ENCODE results near the gene CLEC4G.

The CLEC4G gene

DNA sequence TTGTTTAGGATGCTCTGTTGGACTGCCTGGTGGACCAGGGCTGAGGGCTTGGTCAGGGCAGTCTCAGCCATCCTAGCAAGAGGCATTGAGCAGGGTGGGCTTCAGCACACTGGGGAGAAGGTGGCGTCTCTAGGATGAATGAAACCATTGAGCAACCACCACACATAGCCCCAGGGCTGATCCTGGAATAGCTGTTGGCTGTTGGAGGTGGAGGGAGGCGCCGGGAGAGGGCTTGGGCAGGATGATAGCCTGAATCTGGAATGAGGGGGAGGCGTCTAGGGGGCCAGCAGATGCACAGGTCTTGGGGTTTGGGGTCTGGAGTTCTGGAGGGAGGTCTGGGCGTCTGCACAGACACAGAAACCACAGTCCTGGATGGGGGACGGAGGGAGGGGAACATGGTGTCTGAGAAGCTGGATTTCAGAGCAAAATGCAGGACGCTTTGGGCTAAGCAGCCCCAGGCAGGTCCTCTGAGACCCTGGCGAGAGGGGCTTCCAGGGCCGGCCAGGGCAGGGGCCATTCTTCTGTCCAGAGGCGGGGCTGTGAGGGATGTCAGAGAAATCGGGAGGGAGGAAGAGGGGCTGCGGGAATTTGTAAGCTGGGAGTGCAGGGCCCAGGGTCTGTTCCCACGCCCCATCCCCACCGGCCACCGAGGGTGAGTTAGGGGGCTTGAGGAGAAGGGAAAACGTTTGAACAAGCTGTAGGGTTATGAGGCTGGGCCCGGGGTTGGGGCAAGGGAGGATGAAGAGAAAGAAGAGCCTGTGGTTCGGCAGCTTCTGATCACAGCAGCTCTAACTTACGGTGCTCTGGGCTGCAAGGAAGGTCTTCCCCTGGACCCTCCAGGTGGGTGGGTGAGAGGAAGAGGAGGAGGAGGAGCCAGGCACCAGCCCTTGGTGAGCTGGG, 46.1 kb downstream of the CLEC4G start:
- TF ChIP-seq CTCF (IDR thresholded peaks at IDR 0.05) = no peak
- no peak for DNase-seq (ENCODE audit: low spot score)

DNA sequence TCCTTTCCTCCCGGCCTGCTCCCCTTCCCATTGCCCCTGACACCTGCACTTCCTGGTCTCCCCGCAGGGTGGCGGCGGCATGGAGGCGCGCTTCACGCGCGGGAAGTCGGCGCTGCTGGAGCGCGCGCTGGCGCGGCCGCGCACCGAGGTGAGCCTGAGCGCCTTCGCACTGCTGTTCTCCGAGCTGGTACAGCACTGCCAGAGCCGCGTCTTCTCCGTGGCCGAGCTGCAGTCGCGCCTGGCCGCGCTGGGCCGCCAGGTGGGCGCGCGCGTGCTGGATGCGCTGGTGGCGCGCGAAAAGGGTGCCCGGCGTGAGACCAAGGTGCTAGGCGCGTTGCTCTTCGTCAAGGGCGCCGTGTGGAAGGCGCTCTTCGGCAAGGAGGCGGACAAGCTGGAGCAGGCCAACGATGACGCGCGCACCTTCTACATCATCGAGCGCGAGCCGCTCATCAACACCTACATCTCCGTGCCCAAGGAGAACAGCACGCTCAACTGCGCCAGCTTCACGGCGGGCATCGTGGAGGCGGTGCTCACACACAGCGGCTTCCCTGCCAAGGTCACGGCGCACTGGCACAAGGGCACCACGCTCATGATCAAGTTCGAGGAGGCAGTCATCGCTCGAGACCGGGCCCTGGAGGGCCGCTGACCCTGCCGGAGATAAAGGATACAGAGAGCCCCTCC, 49.6 kb downstream of the CLEC4G start:
- peak overlapping the region in 1 of 2 donors; percentile 82 for H3K27ac ChIP-seq
- TF ChIP-seq CTCF (IDR thresholded peaks at IDR 0.05) = no peak
- H3K4me3 ChIP-seq = peak overlapping the region; percentile 87
- DNase-seq (ENCODE audit: low spot score) = no peak

More for the DNA sequence above, 46.1 kb downstream of the CLEC4G start:
- H3K27ac ChIP-seq = no peak overlapping the region
- H3K4me3 ChIP-seq = no peak overlapping the region

DNA sequence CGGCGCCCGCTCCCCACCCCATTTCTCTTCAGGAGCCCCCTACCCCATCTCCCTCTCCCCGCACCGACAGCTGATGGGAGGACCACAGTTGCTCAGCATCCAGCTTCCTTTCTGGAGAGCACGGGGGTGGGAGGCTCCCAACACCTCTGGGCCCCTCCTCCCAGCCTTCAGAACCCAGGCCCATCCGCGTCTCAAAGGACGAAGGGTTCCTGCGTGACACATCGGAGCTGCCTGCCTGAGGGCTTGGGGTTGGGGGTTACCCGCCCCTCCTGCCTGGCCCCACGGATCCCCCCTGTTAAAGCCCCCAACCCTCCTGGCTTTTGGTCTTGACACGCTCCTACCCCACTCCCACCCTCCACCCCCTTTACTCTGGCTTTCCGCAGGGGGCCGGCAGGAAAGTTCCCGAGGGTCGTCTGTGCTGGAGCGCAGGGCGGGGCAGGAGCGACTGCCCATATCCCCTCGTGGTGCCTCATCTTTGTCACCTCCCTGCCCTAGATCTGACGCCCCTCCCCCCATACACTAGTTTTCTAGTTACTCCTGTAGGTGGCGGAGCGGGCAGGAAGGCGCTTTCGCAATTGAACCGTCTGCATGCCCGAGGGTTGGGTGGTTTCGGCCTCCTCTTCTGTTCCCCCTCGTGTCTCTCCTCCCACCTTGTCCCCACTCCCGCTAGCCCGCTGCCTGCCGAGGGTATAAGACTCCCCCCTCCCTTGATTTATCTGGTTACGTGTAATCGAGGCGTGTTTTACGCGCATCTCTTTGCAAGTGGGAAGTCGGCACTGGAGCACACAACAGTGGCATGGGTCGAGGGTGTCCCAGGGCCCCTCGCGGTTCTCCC, 50.4 kb downstream of the CLEC4G start:
- H3K4me3 ChIP-seq = peak overlapping the region; percentile 87
- DNase-seq (ENCODE audit: low spot score) = peak; percentile 81
- H3K27ac ChIP-seq = peak overlapping the region; percentile 72 to 82
- TF ChIP-seq CTCF (IDR thresholded peaks at IDR 0.05) = peak; percentile 23

GRCh38 chr19:7680606-7681339, 51.1 kb downstream of the CLEC4G start, which contains the start of gene TRAPPC5:
TSS of gene TRAPPC5 (plus strand) at chr19:7680833. CDS start at chr19:7682254, 1,421 bp downstream.
- peak; percentile 82 for DNase-seq (ENCODE audit: low spot score)
- Histone ChIP-seq H3K4me3 (peak within 1 kb of the TSS; percentile 87), H3K27ac (peak within 1 kb of the TSS; percentile 72 to 82)
- TF ChIP-seq CTCF (IDR thresholded peaks at IDR 0.05) = peak; percentile 97

GRCh38 chr19:7679771-7680605, 51.9 kb downstream of the CLEC4G start:
- no peak overlapping the region for H3K27ac ChIP-seq
- no peak for DNase-seq (ENCODE audit: low spot score)
- no peak for TF ChIP-seq CTCF (IDR thresholded peaks at IDR 0.05)
- H3K4me3 ChIP-seq = peak overlapping the region; percentile 87

Data from coronary artery (tissue), 2 donors.